ENCODE measurements around the gene MTFR1L. TPM values are rescaled to one million over a fixed set of nuclear protein-coding genes. Genes with fewer than 3 reads are reported as not detected.

MTFR1L gene
- total RNA-seq, 1 donor from 2014 or later: 33.0 TPM

DNA sequence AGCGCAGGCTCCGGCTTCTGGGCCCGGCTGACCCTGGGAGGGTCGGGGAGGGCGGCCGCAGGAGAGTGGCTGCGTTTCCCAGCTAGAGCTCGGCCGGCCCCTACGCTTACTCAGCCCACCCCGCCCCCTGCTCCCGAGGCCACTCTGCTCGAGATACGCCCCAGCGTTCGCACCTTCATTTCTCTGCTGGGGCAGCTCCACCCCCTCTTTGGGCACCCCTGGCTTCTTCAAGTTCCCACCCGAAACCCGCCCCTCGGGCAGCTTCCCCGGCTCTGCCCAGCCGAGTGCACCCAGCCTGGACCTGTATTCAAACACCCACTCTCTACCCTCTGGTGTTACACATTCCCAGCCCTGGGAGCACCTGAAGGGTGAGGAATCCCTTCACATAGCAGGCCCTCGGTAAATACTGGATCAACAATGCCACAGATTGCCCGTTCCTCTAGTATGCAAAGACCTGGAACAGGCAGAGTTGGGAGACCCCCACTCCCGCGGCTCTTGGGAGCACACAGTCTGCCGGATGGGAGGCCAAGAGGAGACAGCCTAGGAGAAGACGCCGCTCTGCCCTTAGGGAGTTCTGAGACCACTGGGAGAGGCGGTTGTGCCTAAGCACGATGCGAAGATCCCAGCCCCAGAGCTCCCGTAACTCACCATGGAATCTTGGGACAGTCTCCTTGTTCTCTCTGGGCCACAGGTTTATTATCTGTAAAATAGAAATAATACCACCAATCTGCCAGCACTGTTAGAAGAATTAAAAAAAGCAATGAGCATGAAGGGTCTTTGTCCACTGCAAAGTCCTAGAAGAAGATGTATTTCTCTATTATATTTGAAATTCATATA, 56.3 kb downstream of the MTFR1L start:
- FAIRE-seq (no peak), DNase-seq (ENCODE audit: low spot score in 2 of 2) (no peak)

DNA sequence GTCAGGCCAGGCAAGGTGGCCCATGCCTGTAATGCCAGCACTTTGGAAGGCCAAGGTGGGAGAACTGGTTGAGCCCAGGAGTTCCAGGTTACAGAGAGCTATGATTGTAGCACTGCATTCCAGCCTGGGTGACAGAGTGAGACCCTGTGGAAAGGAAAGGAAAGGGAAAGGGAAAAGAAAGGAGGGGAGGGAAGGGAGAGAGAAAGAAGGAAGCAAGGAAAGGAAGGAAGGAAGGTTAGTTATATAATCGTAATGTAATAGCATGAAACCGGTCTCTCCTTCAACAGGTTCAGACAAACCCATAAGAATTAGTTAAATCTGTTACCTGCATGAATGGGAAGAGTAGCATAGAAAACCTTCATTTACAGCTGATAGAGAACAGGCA, 56.9 kb downstream of the MTFR1L start:
- no peak for FAIRE-seq
- no peak for DNase-seq (ENCODE audit: low spot score in 2 of 2)

DNA sequence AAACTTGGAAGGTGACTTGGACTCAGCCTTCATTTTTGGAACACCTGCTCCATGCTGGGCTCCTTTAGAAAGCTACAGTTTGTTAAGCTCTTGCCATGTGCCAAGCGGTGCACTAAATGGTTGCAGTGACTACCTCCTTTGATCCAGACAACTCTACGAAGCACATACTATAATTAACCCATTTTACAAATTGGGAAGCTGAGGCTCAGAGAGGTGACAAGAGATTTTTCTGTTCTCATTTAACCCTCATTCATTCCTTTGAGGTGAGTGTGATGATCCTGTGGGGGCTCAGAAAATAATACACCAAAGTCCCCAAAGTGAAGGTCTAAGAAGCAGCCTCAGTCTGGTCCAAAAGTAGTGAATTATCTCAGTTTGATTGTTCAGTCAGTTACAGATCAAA, 57.4 kb downstream of the MTFR1L start:
- FAIRE-seq: no peak
- DNase-seq (ENCODE audit: low spot score in 2 of 2): no peak

DNA sequence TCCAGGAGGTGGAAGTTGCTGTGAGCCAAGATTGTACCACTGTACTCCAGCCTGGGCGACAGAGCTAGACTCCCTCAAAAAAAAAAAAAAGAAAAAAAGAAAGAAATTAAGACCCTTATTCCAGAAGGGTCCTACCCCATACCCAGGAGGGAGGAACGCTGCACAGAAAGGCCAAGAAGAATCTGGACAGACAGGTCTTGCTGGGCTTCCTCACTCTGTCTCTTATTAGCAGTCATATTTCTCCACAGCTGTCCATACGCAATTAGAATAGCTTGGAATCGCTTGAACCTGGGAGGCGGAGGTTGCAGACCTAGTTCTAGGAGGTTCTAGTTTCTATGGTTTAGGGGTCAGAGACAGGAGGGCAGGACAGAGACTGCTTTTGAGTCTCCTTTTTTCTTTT, 58.9 kb downstream of the MTFR1L start:
- no peak for FAIRE-seq

DNA sequence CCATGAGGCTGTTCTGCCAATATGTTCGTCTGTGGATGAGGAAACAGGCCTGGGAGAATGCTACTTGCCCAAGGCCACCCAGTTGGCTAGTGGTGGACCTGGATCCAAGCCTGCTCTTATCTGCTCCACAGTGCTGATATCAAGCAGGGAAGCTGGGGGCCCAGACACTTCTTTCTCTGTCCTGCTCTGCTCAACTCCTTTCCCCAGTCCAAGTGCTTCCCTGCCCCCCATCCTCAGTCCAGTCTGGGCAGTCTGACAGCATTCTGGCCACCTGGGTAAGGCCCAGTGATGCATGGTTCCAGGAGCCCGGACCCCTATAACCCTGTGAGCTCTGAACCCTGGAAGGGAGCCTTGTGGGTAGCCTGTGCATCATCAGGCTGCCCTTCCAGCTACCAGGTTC, 59.9 kb downstream of the MTFR1L start:
- no peak for FAIRE-seq
- no peak for DNase-seq (ENCODE audit: low spot score in 2 of 2)

More for the DNA sequence above, 58.9 kb downstream of the MTFR1L start:
- DNase-seq (ENCODE audit: low spot score in 2 of 2): no peak

DNA sequence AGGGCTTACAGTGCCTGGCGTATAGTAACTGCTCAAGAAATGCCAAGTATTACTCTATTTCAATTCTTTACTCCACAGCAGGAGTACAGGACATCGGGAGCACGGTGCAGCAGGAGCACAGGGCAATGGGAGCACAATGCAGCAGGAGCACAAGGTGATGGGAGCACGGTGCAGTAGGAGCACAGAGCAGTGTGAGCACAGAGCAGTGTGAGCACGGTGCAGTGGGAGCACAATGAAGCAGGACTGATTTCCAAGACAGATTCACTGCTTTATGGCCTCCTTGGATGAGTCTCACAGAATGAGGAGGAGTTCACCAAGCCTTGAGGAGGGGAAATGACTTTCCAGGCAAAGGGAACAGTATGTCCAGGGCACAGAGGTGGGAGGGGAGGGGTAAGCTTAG, 60.8 kb downstream of the MTFR1L start:
- DNase-seq (ENCODE audit: low spot score in 2 of 2): no peak
- no peak for FAIRE-seq

DNA sequence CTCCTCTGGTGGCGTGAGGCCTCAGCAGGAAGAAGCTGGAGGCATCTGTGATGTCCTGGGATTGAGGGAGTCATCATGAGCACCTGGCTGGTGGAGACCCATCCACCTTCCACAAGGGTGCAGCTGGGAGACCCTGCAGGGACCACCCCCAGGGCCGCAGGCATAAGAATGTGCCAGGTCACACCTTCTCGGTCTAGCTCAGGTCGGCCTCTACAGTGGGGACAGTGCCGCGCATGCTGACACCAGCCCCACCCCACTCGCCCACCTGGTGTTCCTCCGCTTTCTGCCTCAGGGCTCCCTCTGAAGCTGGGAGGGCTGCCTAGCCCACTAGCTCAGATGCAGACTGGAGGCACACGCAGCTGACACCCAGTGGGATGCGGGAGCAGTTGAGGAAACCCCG, 61.5 kb downstream of the MTFR1L start:
- FAIRE-seq (no peak), DNase-seq (ENCODE audit: low spot score in 2 of 2) (no peak)

Small RNA genes within 50 kb of the gene (small RNA-seq; reads per million reads assigned to genes)
- gene RF00019: not detected

Other genes with a start within 250 kb of the MTFR1L start
- gene MAN1C1, start 203.2 kb upstream of the MTFR1L start, total RNA-seq: 5.3 TPM
- 6.1 TPM for gene SELENON, start 19.8 kb upstream of the MTFR1L start, total RNA-seq
- gene AUNIP, start 39.5 kb downstream of the MTFR1L start, total RNA-seq: 0.82 TPM
- 8.6 TPM for gene PAQR7, start 55.8 kb downstream of the MTFR1L start, total RNA-seq
- 1,181 TPM for gene STMN1, start 86.5 kb downstream of the MTFR1L start, total RNA-seq
- 2.4 TPM for gene PAFAH2, start 178.1 kb downstream of the MTFR1L start, total RNA-seq
- 1.2 TPM for gene EXTL1, start 201.8 kb downstream of the MTFR1L start, total RNA-seq
- gene SLC30A2, start 226.2 kb downstream of the MTFR1L start, total RNA-seq: not detected
- gene TRIM63, start 247.7 kb downstream of the MTFR1L start, total RNA-seq: not detected

All from frontal cortex (tissue), 4 donors.